Measurements from ENCODE around the gene PHRF1. TPM values are rescaled to one million over a fixed set of nuclear protein-coding genes. Genes with fewer than 3 reads are reported as not detected.

Gene PHRF1
- total RNA-seq, 4 donors from 2014 or later: 18.3 to 31.0 (median 19.3) TPM

DNA sequence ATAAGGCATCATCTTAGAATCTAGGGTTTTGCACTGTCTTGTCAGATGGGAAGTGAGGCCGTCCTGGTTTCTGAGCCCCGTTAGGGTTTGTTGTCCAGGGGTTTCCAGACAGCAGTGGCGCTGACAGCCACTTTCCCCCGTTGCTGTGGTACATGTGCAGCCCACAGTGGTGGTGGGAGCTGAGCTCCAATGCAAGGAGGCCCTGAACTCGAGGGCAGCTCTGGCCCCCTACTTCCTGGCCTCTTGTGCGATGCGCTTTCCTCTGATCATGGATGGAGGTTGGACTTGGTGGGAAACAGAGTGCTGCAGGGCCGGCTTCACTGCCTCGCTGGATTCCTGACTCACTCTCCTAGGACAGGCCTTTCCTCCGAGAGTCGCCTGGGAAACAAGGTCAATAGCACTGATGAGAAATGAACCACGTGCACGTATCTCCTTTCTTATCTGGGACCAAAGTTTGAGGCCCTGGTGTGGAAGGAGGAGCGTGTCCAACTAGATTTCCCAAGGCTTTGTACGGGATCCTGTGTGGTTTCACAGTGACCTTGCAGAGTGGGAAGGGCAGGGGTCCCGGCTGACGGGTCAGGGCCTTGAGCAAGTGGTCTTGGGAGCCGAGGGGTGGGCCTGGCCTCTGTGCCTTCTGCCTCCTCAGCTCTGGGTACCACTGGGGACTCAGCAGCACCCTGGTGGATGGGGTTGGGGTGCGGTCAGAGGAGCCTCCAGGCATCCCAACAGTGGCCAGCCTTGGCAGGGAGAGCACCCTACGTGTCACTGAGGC, 3.7 kb downstream of the PHRF1 start:
- no peak for DNase-seq
- Histone ChIP-seq H3K27me3 (no peaks in the 10 kb centered on the region), H3K36me3 (peaks cover 13 to 17% of the 10 kb centered on the region in 2 donors), H3K4me3 (replicated peaks in 1 of 3) (no peak overlapping the region), H3K27ac (no peak overlapping the region), H3K4me1 (peaks cover 32 to 38% of the 10 kb centered on the region in 2 donors), H3K9me3 (no peaks in the 10 kb centered on the region)
- TF ChIP-seq, protein P1, sequence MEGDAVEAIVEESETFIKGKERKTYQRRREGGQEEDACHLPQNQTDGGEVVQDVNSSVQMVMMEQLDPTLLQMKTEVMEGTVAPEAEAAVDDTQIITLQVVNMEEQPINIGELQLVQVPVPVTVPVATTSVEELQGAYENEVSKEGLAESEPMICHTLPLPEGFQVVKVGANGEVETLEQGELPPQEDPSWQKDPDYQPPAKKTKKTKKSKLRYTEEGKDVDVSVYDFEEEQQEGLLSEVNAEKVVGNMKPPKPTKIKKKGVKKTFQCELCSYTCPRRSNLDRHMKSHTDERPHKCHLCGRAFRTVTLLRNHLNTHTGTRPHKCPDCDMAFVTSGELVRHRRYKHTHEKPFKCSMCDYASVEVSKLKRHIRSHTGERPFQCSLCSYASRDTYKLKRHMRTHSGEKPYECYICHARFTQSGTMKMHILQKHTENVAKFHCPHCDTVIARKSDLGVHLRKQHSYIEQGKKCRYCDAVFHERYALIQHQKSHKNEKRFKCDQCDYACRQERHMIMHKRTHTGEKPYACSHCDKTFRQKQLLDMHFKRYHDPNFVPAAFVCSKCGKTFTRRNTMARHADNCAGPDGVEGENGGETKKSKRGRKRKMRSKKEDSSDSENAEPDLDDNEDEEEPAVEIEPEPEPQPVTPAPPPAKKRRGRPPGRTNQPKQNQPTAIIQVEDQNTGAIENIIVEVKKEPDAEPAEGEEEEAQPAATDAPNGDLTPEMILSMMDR (IDR thresholded peaks at IDR 0.05): no peak
- TF ChIP-seq POLR2A (IDR thresholded peaks at IDR 0.05): no peak
- intact Hi-C loops (cut with DNase I): no loop called here
- 84 to 88% methylated on average over 17 to 20 of the region's 20 CpGs for WGBS, 2 donors

DNA sequence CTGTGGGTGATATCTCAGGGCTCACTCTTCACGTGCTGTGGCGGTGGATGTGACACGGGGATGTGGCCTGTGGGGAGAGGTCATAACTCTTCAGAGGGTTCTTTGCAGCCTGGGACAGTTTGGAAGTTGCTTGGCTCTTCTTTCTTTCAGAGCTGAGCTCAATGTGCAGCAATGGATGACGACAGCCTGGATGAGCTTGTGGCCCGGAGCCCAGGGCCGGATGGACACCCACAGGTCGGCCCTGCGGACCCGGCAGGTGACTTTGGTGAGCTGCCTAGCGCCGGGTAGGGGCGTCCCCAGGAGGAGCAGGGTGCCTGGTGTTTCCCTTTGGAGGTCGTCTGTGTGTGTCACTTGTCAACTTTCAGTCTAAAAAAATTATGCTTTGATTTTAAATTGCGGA, 5.1 kb downstream of the PHRF1 start:
- no peak for TF ChIP-seq POLR2A (IDR thresholded peaks at IDR 0.05)
- TF ChIP-seq, protein P1 (IDR thresholded peaks at IDR 0.05): no peak
- Histone ChIP-seq H3K4me1 (peaks cover 28 to 34% of the 10 kb centered on the region in 2 donors), H3K4me3 (replicated peaks in 1 of 3) (no peak overlapping the region), H3K27ac (no peak overlapping the region), H3K36me3 (peaks cover 13 to 20% of the 10 kb centered on the region in 2 donors), H3K27me3 (no peaks in the 10 kb centered on the region), H3K9me3 (no peaks in the 10 kb centered on the region)
- no peak for DNase-seq
- intact Hi-C loops (cut with DNase I): no loop called here
- WGBS, 2 donors: 89 to 93% methylated on average over 14 of the region's 14 CpGs

GRCh38 chr11:581752-582151, 5.5 kb downstream of the PHRF1 start:
- 88 to 92% methylated on average over 17 of the region's 17 CpGs for WGBS, 2 donors
- Histone ChIP-seq H3K4me3 (replicated peaks in 1 of 3) (no peak overlapping the region), H3K27me3 (no peaks in the 10 kb centered on the region), H3K36me3 (peaks cover 14 to 24% of the 10 kb centered on the region in 2 donors), H3K9me3 (no peaks in the 10 kb centered on the region), H3K4me1 (peaks cover 28 to 34% of the 10 kb centered on the region in 2 donors), H3K27ac (no peak overlapping the region)
- no peak for DNase-seq
- intact Hi-C loops (cut with DNase I): no loop called here
- TF ChIP-seq, protein P1 (IDR thresholded peaks at IDR 0.05): no peak
- TF ChIP-seq POLR2A (IDR thresholded peaks at IDR 0.05): no peak

- intact Hi-C loops (cut with DNase I): no loop called here
- Histone ChIP-seq H3K27me3 (no peaks in the 10 kb centered on the region), H3K36me3 (peaks cover 25 to 37% of the 10 kb centered on the region in 2 donors), H3K4me1 (peaks cover 3 to 12% of the 10 kb centered on the region in 2 donors), H3K4me3 (replicated peaks in 1 of 3) (no peak overlapping the region), H3K27ac (no peak overlapping the region), H3K9me3 (no peaks in the 10 kb centered on the region)
- no peak for DNase-seq
- TF ChIP-seq, protein P1 (IDR thresholded peaks at IDR 0.05): no peak
- no peak for TF ChIP-seq POLR2A (IDR thresholded peaks at IDR 0.05)
- WGBS, 2 donors: 95 to 96% methylated on average over 8 to 10 of the region's 10 CpGs
Measured at GRCh38 chr11:584287-584686, 8.0 kb downstream of the PHRF1 start.
